Measurements from ENCODE around the gene ERC2. TPM values are rescaled to one million over a fixed set of nuclear protein-coding genes. Genes with fewer than 3 reads are reported as not detected.

Gene ERC2
- total RNA-seq, 1 donor from 2014 or later, result 0.81 TPM

GRCh38 chr3:55576621-55577388, 891.5 kb downstream of the ERC2 start:
- intact Hi-C loops (cut with DNase I), result no loop called here
- DNase-seq (no peak), ATAC-seq (ENCODE audit: poor library complexity) (no peak)

GRCh38 chr3:55574671-55575070, 893.6 kb downstream of the ERC2 start:
- intact Hi-C loops (cut with DNase I), result no loop called here
- DNase-seq (no peak), ATAC-seq (ENCODE audit: poor library complexity) (no peak)

- DNase-seq (no peak), ATAC-seq (ENCODE audit: poor library complexity) (no peak)
- intact Hi-C loops (cut with DNase I), result no loop called here
These were observed 895.5 kb downstream of the ERC2 start for GRCh38 chr3:55572816-55573215.

- ATAC-seq (ENCODE audit: poor library complexity), result peak; percentile 96
- peak; percentile 82 for DNase-seq
- intact Hi-C loops (cut with DNase I), result no loop called here
These were observed 896.4 kb downstream of the ERC2 start for GRCh38 chr3:55571913-55572312.

- DNase-seq, result no peak
- intact Hi-C loops (cut with DNase I), result no loop called here
- ATAC-seq (ENCODE audit: poor library complexity), result no peak
These were observed 897.0 kb downstream of the ERC2 start for GRCh38 chr3:55571216-55571813.

GRCh38 chr3:55570271-55570711, 898.0 kb downstream of the ERC2 start:
- intact Hi-C loops (cut with DNase I), result no loop called here
- no peak for ATAC-seq (ENCODE audit: poor library complexity)
- DNase-seq, result no peak

GRCh38 chr3:55569033-55569599, 899.2 kb downstream of the ERC2 start:
- ATAC-seq (ENCODE audit: poor library complexity) (no peak), DNase-seq (no peak)
- intact Hi-C loops (cut with DNase I), result no loop called here

GRCh38 chr3:55567615-55568014, 900.7 kb downstream of the ERC2 start:
- DNase-seq, result no peak
- no peak for ATAC-seq (ENCODE audit: poor library complexity)
- intact Hi-C loops (cut with DNase I), result no loop called here

- intact Hi-C loops (cut with DNase I), result no loop called here
- DNase-seq, result no peak
- ATAC-seq (ENCODE audit: poor library complexity), result no peak
These were observed 901.1 kb downstream of the ERC2 start for GRCh38 chr3:55567121-55567520.

GRCh38 chr3:55565521-55565920, 902.7 kb downstream of the ERC2 start:
- DNase-seq (no peak), ATAC-seq (ENCODE audit: poor library complexity) (no peak)
- intact Hi-C loops (cut with DNase I), result no loop called here

GRCh38 chr3:55564726-55565125, 903.5 kb downstream of the ERC2 start:
- intact Hi-C loops (cut with DNase I), result no loop called here
- ATAC-seq (ENCODE audit: poor library complexity) (no peak), DNase-seq (no peak)

GRCh38 chr3:55562700-55563099, 905.6 kb downstream of the ERC2 start:
- no peak for DNase-seq
- intact Hi-C loops (cut with DNase I), result no loop called here
- no peak for ATAC-seq (ENCODE audit: poor library complexity)

- no peak for DNase-seq
- ATAC-seq (ENCODE audit: poor library complexity), result no peak
- intact Hi-C loops (cut with DNase I), result no loop called here
These were observed 908.5 kb downstream of the ERC2 start for GRCh38 chr3:55559500-55560423.

- ATAC-seq (ENCODE audit: poor library complexity) (no peak), DNase-seq (no peak)
- intact Hi-C loops (cut with DNase I), result no loop called here
These were observed 910.0 kb downstream of the ERC2 start for GRCh38 chr3:55558316-55558715.

- intact Hi-C loops (cut with DNase I), result no loop called here
- peak; percentile 12 for ATAC-seq (ENCODE audit: poor library complexity)
- no peak for DNase-seq
These were observed 910.7 kb downstream of the ERC2 start for GRCh38 chr3:55557549-55557948.

GRCh38 chr3:55556619-55557537, 911.4 kb downstream of the ERC2 start:
- peak; percentile 83 for ATAC-seq (ENCODE audit: poor library complexity)
- intact Hi-C loops (cut with DNase I), result no loop called here

GRCh38 chr3:55555873-55556618, 912.2 kb downstream of the ERC2 start:
- intact Hi-C loops (cut with DNase I), result no loop called here
- DNase-seq, result no peak
- ATAC-seq (ENCODE audit: poor library complexity), result no peak

More at GRCh38 chr3:55556619-55557537, 911.4 kb downstream of the ERC2 start:
- DNase-seq, result no peak

All from Right ventricle myocardium superior (tissue), 1 donor.